HFF-Myc (cell line): ENCODE measurements around the gene NDUFB10.

Experiments used
- DNase-seq: peaks from one replicate; pipeline ENCODE4 v3.0.0-alpha.2; 2011; ENCODE audit warnings: low read depth; ENCODE audit errors: extremely low read depth
- H3K4me3 ChIP-seq: replicated peaks from 2 replicates; pipeline ENCODE4 v1.5.1; 2011; ENCODE audit warnings: low read depth, mild to moderate bottlenecking, control low read depth, low read length
- TF ChIP-seq, protein P1 (sequence below): IDR thresholded peaks from 2 replicates; pipeline ENCODE4 v1.5.1; 2012; ENCODE audit warnings: mild to moderate bottlenecking, low read depth, low read length, control low read depth; ENCODE audit errors: missing control alignments

The NDUFB10 gene

DNA sequence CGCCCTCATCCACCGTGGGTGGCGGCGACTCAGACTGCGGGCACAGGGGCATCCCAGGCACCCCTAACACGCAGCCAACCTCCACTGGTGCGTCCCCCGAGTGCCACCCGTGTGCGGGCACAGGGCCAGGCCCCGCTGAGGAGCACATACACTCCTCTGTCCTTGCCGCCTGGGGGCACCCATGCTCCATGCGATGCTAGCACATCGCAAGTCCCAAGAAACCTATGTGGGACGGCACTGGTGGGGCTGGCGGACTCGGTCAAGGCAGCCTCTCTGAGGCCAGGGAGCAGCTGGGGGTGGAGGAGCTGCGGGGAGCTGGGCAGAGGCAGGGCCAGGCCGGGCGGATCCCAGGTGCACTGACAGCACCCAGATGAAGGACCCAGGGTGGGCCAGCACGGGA, 46.3 kb downstream of the NDUFB10 start:
- no peak overlapping the region for H3K4me3 ChIP-seq
- DNase-seq: no peak
- TF ChIP-seq, protein P1, sequence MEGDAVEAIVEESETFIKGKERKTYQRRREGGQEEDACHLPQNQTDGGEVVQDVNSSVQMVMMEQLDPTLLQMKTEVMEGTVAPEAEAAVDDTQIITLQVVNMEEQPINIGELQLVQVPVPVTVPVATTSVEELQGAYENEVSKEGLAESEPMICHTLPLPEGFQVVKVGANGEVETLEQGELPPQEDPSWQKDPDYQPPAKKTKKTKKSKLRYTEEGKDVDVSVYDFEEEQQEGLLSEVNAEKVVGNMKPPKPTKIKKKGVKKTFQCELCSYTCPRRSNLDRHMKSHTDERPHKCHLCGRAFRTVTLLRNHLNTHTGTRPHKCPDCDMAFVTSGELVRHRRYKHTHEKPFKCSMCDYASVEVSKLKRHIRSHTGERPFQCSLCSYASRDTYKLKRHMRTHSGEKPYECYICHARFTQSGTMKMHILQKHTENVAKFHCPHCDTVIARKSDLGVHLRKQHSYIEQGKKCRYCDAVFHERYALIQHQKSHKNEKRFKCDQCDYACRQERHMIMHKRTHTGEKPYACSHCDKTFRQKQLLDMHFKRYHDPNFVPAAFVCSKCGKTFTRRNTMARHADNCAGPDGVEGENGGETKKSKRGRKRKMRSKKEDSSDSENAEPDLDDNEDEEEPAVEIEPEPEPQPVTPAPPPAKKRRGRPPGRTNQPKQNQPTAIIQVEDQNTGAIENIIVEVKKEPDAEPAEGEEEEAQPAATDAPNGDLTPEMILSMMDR: no peak

- TF ChIP-seq, protein P1: no peak
- no peak for DNase-seq
- H3K4me3 ChIP-seq: no peak overlapping the region
Observed at GRCh38 chr16:2006317-2006716, 47.0 kb downstream of the NDUFB10 start.

- TF ChIP-seq, protein P1: no peak
- H3K4me3 ChIP-seq: peak overlapping the region; percentile 69
- DNase-seq: no peak
Observed at GRCh38 chr16:2007081-2007836, 47.9 kb downstream of the NDUFB10 start.

DNA sequence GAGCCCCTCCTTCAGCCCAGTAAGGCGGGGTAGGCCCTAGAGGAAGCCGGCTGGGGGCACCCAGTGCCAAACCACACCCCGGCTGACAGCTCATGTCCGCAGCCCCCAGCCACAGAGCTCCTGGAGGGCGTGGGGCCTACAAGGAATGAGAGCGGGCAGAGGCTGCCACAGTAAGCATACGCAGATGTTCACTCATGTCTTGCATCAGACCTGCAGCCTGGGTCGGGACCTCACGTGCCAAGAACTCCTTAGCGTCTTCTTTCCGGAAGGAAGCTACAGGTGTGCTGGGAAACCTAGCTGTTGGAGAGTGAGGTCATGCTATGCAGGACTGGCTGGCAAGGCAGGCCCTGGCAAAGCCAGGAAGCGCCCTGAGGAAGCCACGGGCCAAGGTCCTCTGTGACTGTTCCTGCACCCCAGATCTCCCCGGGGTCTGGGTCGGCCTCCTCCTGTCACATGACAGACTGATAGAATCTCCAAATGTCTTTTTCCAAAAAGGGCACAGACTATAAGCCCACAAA, 48.7 kb downstream of the NDUFB10 start:
- DNase-seq: no peak
- TF ChIP-seq, protein P1: no peak

DNA sequence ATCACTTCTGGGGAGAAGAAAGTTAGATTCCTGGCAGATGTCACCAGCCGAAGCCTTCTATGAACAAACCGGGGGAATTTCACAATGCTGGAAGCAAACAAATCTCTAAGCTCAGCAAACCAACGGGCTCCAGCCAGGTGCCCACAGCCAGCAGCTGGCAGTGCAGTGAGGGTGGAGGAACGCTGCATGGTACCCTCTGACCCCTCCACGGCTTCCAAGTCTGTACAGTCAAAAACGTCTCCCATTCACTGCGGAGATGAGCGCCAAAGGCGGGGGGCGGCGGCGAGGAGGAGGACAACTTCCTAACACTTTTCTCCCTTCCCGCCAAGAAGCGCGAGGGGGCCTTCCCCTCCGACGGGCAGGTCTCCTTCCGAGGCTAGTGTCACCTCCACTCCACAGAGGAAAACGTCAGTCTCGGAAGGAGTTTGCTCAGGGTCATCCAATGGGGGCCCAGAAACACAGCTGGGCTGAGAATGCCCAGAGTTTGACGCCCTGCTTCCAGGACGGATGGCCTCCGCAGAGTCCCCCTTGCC, 49.4 kb downstream of the NDUFB10 start:
- DNase-seq: no peak
- H3K4me3 ChIP-seq: peak overlapping the region; percentile 69
- TF ChIP-seq, protein P1: no peak

More for the DNA sequence above, 48.7 kb downstream of the NDUFB10 start:
- H3K4me3 ChIP-seq: peak overlapping the region; percentile 69

DNA sequence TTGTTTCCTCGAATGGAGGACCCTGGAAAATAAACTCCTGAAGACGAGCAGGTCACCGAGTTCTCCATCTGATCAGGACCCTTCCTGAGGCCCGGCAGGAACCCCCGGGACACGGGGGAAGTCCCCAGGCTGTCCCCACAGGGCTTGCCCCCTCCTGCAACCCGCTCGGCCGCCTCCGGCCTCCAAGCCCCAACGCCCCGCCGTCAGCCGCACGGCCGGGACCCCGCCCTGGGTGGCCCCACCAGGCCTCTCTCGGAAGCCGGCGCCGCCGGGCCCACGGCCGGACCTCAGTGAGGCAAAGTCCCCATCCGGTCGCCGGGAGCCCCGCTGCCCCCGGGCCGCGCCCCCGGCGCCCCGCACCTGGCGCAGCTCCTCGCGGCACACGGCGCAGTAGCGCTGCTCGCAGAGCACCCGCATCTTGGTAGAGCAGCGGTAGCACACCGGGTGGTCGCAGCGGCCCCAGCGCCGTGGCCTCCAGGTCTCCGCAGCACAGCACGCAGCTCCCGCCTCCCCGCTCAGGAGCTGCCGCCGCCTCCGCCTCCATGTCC, 49.9 kb downstream of the NDUFB10 start:
- peak overlapping the region; percentile 69 for H3K4me3 ChIP-seq
- DNase-seq: no peak
- TF ChIP-seq, protein P1: no peak
